CMK (cell line): Measurements from ENCODE around the gene HARBI1.
"Not testable (repeated sequence)": the region's sequence is repeated elsewhere in the genome, so short reads cannot be mapped to it uniquely, and the experiment has no call there.

ENCODE experiments used
- DNase-seq: peaks from one replicate; pipeline ENCODE4 v3.0.0-alpha.2; 2010; ENCODE audit warnings: low read depth

HARBI1 gene

GRCh38 chr11:46594785-46595184, 22.2 kb downstream of the HARBI1 start:
- DNase-seq = no peak

- DNase-seq = no peak
Measured at GRCh38 chr11:46594374-46594700, 22.7 kb downstream of the HARBI1 start.

GRCh38 chr11:46593550-46594373, 23.3 kb downstream of the HARBI1 start, which contains the start of gene AMBRA1:
AMBRA1 (minus strand) TSS chr11:46594023; CDS start chr11:46548380, 45,643 bp downstream.
- DNase-seq = peak; percentile 74

- DNase-seq = no peak
Measured at GRCh38 chr11:46590740-46591605, 26.1 kb downstream of the HARBI1 start.

- DNase-seq = no peak
Measured at GRCh38 chr11:46588915-46589314, 28.1 kb downstream of the HARBI1 start.

GRCh38 chr11:46588131-46588530, 28.9 kb downstream of the HARBI1 start:
- DNase-seq = no peak

GRCh38 chr11:46583513-46583912, 33.5 kb downstream of the HARBI1 start:
- not testable (repeated sequence) for DNase-seq

- no peak for DNase-seq
Measured at GRCh38 chr11:46582588-46582987, 34.4 kb downstream of the HARBI1 start.

- no peak for DNase-seq
Measured at GRCh38 chr11:46577058-46577457, 40.0 kb downstream of the HARBI1 start.

- DNase-seq = no peak
Measured at GRCh38 chr11:46574656-46575055, 42.4 kb downstream of the HARBI1 start.

GRCh38 chr11:46570790-46571398, 46.1 kb downstream of the HARBI1 start:
- DNase-seq = no peak

- no peak for DNase-seq
Measured at GRCh38 chr11:46565232-46565840, 51.7 kb downstream of the HARBI1 start.

- DNase-seq = no peak
Measured at GRCh38 chr11:46564459-46564858, 52.6 kb downstream of the HARBI1 start.

- no peak for DNase-seq
Measured at GRCh38 chr11:46562527-46562926, 54.5 kb downstream of the HARBI1 start.

- DNase-seq = no peak
Measured at GRCh38 chr11:46560300-46560991, 56.6 kb downstream of the HARBI1 start.

- no peak for DNase-seq
Measured at GRCh38 chr11:46559815-46560214, 57.2 kb downstream of the HARBI1 start.

- no peak for DNase-seq
Measured at GRCh38 chr11:46557684-46558151, 59.3 kb downstream of the HARBI1 start.

GRCh38 chr11:46555267-46556054, 61.6 kb downstream of the HARBI1 start:
- DNase-seq = no peak

- no peak for DNase-seq
Measured at GRCh38 chr11:46554213-46555147, 62.5 kb downstream of the HARBI1 start.

GRCh38 chr11:46553814-46554212, 63.2 kb downstream of the HARBI1 start:
- no peak for DNase-seq
